GM20431 (cell line): ENCODE measurements around the gene MANBA.

Source experiments
- in situ Hi-C: fragments of 300-500 bp; cut with MseI, MboI; formaldehyde crosslinking; loops from one replicate; pipeline ENCODE4 v1.15.0; 2020; ENCODE audit warnings: low sequenced_read_pairs; ENCODE audit not compliant: unreplicated experiment

MANBA gene

DNA sequence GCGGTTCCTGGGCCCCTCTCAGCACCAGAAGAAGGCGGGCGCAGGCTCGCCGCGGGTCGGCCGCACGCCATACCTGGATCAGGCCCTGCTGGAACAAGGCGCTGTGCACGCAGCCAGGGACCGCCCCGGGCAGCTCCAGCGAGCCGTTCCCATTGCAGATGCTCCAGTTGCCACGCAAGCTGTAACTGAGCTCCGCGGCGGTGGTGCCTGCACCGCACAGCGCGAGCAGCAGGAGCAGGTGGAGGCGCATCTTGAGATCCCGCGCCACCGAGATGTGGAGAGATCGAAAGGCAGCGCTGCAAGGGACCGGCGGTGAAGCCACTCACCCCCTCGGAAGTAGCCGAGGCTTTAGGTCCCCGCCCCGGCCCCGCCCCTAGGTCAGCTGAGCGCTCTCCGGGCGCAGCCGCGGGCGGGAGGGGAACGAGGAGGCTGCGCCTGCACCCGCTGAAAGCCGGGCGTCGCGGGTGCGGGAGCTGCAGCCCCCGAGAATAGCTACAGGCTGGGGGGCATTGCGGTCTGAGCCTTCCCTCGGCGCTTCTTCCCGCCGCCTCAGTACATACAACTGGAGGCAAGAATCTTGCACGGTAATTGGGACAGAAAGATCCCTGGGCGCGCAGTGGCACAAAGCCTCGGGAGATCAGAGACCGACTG lies at the start of gene MANBA:
MANBA (minus strand) TSS at position 324 of the 651 bp plus-strand sequence; CDS start at position 250, 74 bp downstream.
- in situ Hi-C loops = no loop called here

DNA sequence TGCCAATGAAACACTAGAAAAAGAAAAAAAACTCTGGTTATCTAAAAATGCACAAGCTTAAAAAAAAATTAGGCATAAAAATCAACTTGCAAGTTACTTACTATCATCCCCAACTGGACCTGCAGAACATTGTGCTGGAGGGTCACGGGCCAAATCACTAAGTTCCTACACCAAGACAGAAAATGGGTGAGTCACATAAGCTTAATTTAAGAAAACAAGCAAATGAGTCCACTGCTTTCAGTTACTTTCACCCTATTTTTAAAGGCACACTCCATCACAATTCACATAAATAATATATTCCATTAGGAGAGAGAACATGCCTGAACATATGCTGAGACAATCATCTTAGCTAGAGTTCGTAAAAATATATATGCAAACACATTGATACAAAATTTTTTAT lies 48.9 kb upstream of the MANBA start:
- in situ Hi-C loops = no loop called here

DNA sequence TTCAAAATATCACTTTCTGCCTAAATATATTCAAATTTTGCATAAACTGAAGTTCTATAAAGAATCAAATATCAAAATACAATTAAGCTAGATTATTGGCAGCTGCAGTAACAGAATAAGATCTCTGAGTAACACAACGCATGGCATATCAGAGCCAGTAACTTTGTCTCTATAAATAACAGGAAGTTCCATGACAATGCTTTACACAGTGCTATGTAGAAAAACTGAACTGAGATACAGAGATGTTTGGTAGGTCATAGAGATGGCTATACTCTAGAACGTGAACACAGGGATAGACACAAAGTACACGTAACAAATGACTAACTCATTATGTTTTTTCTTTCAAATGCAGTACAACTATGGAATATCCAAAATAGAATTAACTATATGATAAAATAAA lies 48.4 kb upstream of the MANBA start:
- in situ Hi-C loops = no loop called here

DNA sequence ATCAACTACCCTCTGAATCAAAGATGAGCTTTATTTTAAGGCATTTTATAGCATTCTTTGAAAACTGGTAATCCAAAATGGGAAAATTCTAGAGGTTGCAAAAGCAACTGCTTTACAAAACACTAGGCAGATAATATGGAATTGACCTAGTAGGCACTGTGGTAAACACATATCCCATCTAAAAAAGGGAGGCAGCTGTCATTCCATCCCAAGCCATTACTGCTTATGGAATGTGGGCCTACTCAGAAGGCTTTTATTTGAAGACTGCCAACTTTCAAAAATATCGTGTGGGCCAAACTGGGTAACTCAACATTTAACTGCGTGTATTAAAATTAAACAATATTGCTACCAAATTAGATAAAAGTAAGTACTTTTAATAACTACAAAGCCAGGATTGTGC lies 47.2 kb upstream of the MANBA start:
- in situ Hi-C loops = no loop called here

DNA sequence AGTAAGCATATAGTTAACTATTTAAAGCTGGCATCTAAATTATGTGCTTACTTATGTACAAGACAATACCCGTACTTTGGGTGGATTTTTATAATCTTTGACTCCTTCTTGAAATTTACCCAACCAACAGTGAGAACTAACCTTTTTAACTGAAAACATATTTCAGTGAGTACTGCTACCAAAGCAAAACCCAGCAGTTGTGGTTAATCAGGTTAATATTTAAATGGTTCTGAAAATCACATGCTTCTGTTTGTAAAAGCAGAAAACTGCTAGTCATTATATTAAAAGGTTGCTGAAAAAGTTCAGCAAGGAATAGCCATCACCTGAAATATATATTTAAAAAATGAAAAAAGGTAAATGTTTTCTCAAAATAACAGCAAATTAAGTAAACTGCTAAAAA lies 46.6 kb upstream of the MANBA start:
- in situ Hi-C loops = no loop called here

DNA sequence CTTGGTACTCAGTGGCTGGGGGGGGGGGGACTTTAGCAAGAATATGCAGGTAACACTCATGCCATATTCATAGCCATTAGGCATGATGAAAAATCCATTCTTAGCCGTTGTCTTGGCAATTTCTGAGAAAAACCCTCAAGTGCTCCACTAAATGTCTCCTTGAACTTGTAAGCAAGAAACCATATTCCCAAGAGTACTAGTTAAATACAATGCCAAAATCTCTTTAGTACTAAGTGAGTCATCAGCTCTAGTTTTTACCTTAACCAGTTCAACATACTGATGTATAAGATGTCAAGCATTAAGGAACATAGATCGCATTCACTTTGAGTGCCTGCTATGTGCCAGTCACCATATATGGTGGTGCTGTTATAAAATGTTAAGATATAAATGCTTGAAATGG lies 39.0 kb upstream of the MANBA start:
- in situ Hi-C loops = no loop called here

DNA sequence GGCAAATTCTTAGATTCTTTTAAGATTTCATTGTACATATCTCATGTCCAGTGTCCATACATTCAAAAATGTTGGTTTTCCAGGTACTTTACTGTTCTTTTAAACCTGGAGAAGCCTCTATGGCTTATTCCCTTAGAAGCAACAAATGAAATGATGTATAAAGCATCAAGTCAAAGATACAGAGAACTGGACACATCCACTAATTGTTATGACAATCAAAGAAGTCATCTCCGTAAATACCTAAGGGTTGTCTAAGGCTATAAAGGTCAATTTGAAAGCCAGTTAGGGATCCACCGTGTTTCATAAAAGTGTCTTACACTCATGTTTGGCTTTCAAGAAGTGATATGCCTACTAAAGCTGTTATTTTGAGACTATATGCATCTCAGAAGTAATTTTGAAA lies 34.2 kb upstream of the MANBA start:
- in situ Hi-C loops = no loop called here

DNA sequence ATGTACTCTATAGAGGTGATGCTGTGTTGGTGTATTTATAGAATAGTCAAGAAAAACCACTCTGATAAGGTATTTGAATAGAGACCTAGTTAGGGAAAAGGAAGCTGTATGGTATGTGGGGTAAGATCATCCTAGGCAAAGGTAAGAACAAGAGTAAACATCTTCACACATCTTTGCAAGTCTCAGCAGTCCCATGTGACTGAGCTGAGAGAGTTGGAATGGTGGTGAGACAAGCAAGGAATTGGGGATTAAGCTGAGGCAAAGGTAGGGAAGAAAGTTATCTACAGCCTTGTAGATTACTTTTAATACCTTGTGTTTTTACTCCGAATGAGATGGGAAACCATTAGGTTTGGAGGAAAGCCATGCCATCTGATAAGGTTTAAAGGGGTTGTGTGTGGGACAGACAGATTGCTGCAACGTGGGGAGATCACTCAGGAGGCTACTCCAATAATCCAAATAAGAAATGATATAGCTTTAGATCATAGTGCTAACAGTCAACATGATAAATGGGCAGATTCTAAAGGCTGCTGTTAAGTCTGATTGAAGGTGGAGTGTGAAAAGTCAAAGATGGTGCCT lies 31.7 kb upstream of the MANBA start:
- in situ Hi-C loops = no loop called here

DNA sequence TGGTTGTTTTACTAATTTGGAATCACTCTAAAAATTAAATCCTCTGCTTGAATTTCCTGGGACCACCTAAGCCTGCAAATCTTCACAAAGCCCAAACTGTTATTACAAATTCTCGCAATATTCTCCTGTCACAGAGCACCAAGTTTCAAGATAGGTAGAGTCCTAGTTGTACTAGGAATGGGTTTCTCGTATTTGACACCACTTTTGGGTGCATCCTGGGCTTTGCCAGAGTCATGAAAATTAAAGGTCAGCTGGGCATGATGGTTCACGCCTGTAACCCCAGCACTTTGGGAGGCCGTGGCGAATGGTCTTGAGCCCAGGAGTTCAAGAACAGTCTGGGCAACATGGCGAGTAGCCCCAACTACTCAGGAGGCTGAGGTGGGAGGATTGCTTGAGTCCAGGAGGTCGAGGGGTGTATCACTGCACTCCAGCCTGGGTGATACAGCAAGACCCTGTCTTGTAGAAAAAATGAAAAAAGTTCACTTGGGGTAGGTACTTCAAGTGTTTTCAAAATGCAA lies 30.6 kb upstream of the MANBA start:
- in situ Hi-C loops = no loop called here

DNA sequence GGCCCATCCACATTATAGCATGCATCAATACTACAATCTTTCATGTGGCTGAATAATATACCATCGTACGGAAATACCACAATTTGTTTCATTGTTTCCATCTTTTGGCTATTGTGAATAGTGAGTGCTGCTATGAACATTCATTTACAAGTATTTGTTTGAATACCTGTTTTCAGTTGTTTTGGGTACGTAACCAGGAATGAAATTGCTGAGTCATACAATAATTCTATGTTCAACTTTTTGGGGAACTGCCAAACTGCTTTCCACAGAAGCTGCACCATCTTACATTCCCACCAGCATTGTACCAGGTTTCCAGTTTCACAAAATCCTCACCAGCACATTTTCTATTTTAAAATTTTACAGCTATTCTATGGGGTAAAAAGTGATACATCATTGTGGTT lies 28.5 kb upstream of the MANBA start:
- in situ Hi-C loops = no loop called here

DNA sequence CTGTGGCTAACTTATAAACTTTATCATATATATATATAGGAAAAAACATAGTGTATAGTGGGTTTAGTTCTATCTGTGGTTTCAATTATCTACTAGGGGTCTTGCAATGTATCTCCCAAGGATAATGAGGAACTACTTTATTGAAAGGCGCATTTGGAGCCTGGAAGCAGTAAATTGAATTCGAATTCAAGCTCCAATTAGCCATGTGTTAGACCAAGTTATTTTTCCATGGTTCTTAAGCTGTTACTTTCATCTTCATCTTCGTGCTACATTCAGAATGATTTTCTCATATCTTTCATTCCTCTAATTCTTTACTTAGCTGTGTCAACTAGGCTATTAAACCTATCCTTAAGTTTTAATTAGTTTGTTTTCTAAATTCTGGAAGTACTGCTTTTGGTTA lies 27.2 kb upstream of the MANBA start:
- in situ Hi-C loops = no loop called here

DNA sequence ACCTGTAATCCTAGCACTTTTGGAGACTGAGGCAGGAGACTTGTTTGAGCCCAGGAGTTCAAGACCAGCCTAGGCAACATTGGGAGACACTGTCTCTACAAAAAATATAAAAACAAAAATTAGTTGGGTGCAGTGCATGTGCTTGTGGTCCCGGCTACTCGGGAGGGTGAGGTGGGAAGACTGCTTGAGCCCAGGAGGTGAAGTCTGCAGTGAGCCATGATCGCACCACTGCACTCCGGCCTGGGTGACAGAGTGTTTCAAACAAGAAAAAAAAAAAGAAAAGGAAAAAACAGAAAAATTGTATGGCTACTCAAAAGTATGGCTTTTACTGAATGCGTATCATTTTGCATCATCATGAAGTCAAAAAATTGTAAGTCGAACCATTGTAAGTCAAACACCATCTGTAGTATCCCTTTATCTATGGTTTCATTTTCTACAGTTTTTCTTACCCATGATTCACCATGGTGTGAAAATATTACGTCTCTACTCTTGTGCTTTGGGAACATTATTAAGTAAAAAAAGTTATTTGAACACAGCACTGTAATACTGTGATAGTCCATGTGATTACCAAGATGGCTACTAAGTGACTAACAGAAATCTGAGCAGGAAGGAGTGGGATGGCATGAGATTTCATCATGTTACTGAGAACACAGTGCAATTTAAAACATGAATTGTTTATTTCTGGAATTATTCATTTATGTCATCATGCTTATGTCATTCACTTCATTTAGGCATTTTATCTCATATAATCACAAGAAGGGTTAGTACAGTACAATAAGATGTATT lies 26.5 kb upstream of the MANBA start:
- in situ Hi-C loops = no loop called here

DNA sequence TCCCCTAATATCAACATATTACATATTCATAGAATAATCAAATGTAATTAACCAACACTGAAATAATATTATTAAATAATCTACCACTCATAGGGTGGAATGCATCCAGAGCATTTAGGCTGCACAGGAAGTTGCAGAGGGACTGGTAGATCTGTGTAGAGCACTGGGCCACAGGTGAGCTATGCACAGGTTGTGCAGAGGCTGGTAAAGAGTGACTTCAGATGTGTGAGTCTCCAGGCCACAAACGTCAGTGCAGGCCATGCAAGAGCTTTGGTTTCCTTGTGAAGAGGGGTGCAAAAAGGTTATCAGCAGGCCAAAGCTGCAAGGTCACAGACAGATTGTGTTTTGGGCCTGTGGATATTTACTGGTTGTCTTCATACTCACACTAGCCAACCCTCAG lies 25.5 kb upstream of the MANBA start:
- in situ Hi-C loops = no loop called here

DNA sequence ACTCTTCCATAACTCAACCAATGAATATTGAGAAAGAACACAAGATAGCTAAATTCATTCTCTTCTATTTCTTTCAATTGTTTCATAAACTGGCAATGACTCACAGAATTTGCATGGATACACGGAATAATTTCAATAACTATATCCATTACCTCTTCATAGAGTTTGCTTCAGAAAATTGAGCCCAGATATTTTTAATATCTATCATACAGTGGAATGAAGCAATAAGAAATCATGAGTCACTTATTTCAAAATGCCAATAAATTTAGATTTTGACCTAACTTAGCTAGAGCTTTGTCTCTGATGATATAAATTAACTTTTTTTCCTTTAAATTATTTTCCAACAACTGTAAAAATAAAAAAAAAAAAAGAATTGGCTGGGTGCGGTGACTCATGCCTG lies 22.2 kb upstream of the MANBA start:
- in situ Hi-C loops = no loop called here

DNA sequence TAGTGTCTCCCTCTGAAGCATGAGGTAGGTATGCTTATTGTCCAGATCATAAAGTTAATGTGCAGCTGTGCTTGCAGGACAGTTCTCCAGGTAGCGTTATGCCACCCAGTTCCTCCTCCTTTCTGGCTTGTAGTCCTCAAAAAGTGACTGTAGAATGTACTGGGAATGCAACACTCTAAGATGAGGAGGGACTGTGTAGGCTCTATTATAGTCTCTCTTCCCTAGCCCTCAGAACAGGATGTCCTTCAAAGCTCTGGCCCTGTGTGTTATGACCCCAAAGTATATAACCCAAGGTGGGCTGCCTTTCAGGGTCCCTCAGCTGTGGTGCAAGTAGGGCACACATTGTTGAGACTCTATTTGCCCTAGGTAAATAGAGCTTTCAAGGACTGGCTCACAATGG lies 20.8 kb upstream of the MANBA start:
- in situ Hi-C loops = no loop called here

DNA sequence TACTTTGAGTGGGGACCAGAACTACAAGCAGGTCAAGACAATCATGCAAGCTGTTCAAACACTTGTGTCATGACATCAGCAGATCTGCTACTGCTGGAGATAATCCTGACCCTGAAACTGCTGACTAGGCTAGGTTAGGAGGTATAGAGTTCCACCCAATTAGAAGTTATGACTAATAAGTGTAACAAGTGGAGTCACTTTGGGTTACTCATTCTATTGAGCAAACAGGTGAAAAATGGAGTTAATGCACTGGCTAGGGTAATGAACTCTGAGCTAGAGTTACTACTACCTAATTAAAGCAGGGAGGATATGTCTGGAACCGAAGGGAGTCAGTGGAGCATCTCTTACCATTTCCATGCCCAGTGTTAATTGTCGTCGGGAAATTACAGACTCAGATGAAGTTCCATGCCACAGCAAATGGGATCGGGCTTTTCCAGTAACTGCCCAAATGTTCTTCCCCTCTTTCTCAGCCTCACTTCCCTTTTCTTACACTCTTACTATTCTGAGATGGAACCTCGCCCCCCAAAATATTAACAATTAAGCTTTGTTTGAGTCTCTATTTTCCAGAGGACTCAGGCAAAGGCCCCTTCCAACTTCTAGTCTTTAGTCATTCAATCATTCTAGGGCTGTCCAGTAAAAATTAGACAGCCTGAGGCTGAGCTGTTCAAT lies 19.8 kb upstream of the MANBA start:
- in situ Hi-C loops = no loop called here

DNA sequence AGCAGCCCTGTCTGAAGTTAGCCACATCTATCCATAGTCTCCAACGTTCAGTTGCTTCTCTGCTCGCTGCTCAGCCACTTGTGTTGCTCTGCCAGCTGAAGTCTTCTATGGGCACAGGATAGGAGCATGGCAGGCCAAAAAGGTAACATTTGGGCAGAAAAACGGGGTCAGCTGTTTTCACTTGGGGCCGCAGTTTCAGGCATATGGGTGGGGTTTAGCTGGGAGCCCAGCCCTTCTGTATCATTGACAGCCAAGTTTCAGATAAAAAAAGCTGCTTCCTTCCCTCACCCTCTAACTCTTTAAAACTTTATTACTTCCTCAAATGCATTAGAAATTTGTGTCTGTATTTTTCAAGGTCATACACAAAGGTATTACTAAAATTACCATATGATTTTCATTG lies 18.4 kb upstream of the MANBA start:
- in situ Hi-C loops = no loop called here

DNA sequence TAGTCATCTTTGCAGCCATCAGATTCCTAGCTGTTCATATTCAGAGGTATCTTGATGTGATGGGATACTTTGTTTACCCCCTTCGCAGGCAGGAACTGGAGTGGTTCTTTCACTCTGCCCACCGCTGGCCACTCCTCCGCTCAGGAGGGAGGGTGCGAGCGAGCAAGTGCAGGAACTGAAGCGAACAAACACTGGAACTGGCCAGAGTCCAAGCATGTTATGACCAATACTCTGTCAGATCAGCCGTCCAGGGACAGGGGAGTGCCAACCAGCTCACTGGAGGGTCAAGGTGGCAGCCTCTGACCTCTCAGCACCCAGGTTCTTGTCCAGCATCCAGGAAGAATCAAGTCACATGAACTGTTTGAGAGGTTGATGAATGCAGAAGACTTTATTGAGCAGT lies 18.0 kb upstream of the MANBA start:
- in situ Hi-C loops = no loop called here

DNA sequence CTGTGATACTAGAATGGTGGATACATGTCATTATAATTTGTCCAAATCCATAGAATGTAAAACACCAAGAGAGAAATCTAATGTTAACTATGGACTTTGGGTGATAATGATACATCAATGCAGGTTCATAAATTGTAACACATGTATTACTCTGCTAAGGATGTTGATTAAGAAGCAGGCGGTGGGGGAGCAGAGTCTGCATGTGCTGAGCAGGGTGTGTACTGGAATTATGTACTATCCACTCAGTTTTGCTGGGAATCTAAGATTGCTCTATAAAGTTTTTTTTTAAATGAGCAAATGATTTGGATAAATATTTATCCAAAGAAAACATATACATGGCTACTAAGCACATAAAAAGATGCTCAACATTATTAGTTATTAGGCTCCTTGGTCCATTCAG lies 15.0 kb upstream of the MANBA start:
- in situ Hi-C loops = no loop called here

DNA sequence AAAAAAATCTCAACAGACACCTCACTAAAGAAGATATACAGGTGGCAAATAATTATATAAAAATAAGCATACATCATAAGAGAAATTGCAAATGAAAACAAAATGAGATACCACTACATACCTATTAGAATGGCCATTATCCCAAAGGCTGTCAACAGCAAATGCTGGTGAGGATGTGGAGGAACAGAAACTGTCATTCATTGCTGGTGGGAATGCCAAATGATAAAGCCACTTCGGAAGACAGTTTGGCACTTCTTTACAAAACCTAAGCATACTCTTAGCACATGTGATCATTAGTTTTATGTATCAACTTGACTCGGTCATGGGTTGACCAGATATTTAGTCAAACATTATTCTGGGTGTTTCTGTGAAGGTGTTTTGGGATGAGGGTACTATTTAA lies 13.5 kb upstream of the MANBA start:
- in situ Hi-C loops = no loop called here
